HG03457 (cell line): ENCODE measurements around the gene USP21.
"Not testable (repeated sequence)": the region's sequence is repeated elsewhere in the genome, so short reads cannot be mapped to it uniquely, and the experiment has no call there.

Experiments
- ATAC-seq: cut with Tn5 transposase; IDR thresholded peaks from one replicate; pipeline ENCODE4 v1.9.1; 2021; ENCODE audit warnings: moderate number of reproducible peaks; ENCODE audit not compliant: unreplicated experiment

USP21 gene, protein sequence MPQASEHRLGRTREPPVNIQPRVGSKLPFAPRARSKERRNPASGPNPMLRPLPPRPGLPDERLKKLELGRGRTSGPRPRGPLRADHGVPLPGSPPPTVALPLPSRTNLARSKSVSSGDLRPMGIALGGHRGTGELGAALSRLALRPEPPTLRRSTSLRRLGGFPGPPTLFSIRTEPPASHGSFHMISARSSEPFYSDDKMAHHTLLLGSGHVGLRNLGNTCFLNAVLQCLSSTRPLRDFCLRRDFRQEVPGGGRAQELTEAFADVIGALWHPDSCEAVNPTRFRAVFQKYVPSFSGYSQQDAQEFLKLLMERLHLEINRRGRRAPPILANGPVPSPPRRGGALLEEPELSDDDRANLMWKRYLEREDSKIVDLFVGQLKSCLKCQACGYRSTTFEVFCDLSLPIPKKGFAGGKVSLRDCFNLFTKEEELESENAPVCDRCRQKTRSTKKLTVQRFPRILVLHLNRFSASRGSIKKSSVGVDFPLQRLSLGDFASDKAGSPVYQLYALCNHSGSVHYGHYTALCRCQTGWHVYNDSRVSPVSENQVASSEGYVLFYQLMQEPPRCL

DNA sequence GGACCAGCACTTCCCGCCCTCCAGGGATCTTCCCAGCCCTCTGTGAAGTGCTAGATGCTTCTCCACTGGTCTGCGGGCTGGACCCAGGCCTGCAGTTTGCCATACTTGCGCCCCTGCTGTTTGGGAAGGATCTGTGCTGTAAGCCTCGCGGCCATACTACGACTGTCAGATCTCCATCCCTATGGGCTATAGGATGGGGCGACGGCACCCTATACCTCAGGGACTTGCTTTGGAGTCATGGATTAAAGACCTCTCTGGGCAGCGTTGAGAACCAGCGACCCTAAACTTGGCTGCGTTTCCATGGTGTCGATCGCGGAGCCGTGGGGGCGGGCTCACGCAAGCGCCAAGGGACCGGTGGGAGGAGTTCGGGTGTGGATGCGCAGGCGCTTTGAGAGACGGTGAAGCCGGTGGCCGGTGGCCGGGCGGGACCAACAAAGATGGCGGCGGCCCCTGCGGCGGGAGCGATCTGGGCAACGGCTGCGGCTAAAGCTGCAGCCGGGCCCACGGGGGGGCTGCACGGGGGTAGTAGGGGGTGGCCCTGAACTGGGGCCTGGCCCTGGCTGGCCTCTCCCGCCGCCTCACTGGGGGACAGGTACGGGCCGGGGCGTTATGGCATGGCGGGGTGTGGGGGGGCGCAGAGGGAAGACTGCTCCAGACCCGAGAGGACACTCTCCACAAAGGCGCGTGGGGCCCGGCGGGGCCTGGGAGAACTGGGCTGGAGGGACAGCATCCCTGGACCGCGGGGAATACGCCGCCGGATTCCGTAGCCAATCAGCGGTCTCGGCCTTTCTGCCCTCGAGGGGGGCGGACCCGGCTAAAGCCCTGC, at the start of gene USP21:
Gene USP21, plus strand, starts transcription at position 414 of the 826 bp plus-strand sequence. CDS start 1,141 bp downstream, outside the sequence.
- ATAC-seq, result peak; percentile 44

- no peak for ATAC-seq
Measured at GRCh38 chr1:161111117-161111516, 48.2 kb upstream of the USP21 start.

- no peak for ATAC-seq
Measured at GRCh38 chr1:161111527-161111926, 47.8 kb upstream of the USP21 start.

DNA sequence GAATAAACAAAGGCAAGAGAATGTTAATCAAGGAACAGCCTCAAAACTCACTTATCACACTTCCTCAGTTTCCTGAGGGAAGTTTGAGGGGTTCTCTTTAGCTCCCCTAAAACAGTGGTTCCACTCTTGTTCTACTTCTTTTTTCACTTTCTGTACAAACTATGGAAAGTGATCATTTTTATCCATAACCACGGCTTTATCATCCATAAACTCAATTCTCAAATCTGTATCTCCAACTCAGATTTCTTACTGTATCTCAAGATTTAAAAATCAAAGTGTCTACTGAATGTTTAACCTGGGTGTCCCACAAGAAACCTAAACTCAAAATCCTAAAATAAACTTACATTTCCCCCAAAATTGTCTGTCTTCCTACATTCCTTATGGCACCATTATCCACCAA, 45.4 kb upstream of the USP21 start:
- no peak for ATAC-seq

- ATAC-seq, result no peak
Measured at GRCh38 chr1:161114556-161114955, 44.7 kb upstream of the USP21 start.

DNA sequence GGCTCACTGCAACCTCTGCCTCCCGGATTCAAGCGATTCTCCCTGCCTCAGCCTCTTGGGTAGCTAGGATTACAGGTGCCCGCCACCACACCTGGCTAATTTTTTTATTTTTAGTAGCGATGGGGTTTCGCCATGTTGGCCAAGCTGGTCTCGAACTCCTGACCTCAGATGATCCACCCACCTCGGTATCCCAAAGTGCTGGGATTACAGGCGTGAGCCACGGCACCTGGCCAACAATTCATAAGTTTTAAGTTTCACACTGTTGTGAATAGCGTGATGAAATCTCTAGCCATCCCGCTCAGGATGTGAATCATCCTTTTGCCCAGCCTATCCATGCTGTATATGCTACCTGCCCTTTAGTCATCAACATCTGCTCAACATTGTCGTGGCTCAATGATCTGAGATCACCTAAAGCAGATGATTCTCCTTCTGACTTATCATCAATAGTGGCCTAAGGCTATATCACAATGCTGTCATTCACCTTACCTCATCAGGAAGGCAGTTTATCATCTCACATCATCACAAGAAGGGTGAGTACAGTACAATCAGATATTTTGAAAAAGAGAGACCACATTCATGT, 44.1 kb upstream of the USP21 start:
- no peak for ATAC-seq

GRCh38 chr1:161115961-161116360, 43.3 kb upstream of the USP21 start:
- not testable (repeated sequence) for ATAC-seq

- ATAC-seq, result peak; percentile 56
Measured at GRCh38 chr1:161117759-161118581, 41.3 kb upstream of the USP21 start, which contains the start of the genes NIT1 and PFDN2. TSS of gene NIT1 (plus strand) at chr1:161118105. CDS start at chr1:161118177, 72 bp downstream. TSS of gene PFDN2 (minus strand) at chr1:161118037. CDS start at chr1:161118026, 11 bp downstream.

DNA sequence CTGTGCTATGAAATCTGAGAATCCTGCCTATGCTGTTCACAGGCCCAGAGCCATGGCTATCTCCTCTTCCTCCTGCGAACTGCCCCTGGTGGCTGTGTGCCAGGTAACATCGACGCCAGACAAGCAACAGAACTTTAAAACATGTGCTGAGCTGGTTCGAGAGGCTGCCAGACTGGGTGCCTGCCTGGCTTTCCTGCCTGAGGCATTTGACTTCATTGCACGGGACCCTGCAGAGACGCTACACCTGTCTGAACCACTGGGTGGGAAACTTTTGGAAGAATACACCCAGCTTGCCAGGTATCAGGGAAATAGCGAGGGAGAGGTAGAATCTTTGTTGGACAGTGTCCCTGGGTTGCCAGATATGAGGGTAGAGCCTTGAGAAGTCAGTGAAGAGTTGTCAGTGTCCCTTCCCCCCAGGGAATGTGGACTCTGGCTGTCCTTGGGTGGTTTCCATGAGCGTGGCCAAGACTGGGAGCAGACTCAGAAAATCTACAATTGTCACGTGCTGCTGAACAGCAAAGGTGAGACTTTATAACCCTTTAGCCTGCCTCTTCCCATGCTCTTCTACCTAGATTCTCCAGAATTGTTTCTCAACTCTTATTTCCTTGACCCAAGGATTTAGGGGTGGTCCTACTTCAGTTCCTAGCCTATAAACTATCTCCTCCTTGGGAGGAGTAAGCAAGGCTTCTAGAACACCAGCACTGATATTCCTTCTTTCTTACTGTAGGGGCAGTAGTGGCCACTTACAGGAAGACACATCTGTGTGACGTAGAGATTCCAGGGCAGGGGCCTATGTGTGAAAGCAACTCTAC, 40.0 kb upstream of the USP21 start:
- no peak for ATAC-seq

- ATAC-seq, result no peak
Measured at GRCh38 chr1:161121042-161121650, 38.2 kb upstream of the USP21 start.

DNA sequence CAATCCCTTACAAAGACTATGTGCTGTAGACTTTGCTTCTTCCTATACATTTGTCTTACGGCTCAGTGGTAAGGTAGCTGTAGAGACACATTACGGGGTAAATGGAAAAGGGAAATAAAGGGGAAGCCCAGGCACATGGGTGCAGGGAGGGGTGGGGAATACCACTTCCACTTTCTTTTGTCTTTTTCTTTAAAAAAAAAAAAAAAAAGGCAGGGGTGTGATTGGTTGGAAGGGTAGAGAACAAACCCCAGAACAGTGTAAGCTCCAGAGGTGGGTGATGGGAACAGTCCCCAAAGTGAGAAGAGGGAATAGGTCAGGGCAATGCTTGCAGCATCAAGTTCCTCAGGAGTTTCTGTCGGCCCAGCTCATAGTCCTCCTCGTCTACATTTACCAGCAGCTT, 37.5 kb upstream of the USP21 start:
- ATAC-seq, result no peak

GRCh38 chr1:161122967-161123366, 36.3 kb upstream of the USP21 start:
- no peak for ATAC-seq

DNA sequence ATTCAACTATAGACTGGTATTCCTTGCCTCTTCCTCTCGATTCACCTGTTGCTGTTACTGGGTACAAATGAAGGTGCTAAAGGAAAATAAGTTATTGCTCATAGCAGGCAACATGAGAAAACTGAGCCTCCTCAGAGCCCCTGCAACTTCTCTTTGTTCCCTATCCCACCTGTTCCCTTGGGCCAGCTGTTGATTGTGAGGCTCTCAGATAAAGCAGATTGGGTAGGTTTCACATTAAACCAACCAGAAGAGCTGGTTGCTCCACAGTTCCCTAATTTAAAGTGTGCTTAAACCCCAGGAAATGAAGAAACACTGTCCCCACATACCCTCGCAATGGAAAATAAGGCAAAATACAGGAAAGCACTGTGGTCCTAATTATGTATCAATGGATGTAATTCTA, 31.7 kb upstream of the USP21 start:
- no peak for ATAC-seq

GRCh38 chr1:161128591-161129420, 30.5 kb upstream of the USP21 start:
- no peak for ATAC-seq

- no peak for ATAC-seq
Measured at GRCh38 chr1:161130266-161130665, 29.0 kb upstream of the USP21 start.

GRCh38 chr1:161131523-161132409, 27.5 kb upstream of the USP21 start:
- ATAC-seq, result no peak
